Lower leg skin (tissue), 3 donors: ENCODE data around the gene S100P.

Experiments
- CTCF ChIP-seq, 3 donors: fragments of 450-650 bp; IDR thresholded peaks; one replicate each; pipeline ENCODE4 v1.5.1; 2016; ENCODE audit warnings: antibody characterized with exemption in 3 of 3, mild to moderate bottlenecking in 3 of 3, moderate library complexity in 2 of 3
- POLR2A ChIP-seq, 2 donors: fragments of 450-650 bp; IDR thresholded peaks; one replicate each; pipeline ENCODE4 v1.6.1; 2016 to 2017; ENCODE audit warnings: antibody characterized with exemption in 2 of 2, mild to moderate bottlenecking in 1 of 2, moderate library complexity in 1 of 2

DNA sequence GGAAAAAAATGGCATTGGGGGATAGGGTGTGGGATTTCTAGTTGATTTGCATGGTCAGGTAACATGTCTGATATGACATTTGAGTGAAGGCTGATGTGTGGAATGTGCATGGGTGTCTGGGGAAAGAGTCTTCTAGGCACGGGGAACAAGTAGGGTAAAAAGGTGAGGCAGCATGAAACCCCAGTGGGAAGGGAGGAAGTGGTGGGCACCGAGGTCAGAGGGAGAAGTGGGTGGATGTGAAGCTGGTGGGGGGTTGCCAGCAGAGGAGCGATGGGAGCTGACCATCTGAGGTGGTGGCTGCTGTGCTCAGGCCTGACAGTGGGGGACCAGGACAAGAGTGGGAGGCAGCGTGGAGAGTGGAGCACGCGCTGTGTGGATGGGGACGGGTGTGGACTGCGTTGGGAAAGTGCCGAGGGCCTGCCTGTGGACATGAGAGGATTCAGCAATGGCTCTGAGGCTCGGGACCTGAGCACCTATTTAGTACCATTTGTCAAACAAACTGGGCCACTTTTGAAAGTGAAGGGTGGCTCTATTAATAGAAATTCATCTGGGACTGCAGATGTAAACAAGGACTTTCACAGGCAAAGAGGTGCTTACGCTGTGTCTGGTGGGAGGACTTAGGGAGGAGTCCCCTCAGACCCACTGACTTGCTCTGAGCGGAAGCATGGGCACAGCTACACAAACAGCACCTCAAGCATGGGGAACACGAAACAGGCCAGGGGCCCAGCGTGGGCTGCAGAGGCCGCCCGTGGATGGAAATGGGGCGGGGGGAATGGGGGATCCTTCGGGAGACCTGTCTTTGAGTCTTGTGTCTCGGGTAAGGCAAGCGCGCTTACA lies 16.7 kb upstream of the S100P start:
- TF ChIP-seq CTCF (IDR thresholded peaks at IDR 0.05) (no peak), POLR2A (IDR thresholded peaks at IDR 0.05) (no peak)
